GM03348 (cell line): ENCODE measurements around the gene DCST2.
A peak's percentile ranks its signal among the peaks of the same experiment; 100 is the strongest.

ENCODE experiments used
- DNase-seq: peaks from one replicate; pipeline ENCODE4 v3.0.0; 2012; ENCODE audit warnings: low spot score

The DCST2 gene

GRCh38 chr1:155049651-155050559 lies 16.3 kb upstream of the DCST2 start:
- no peak for DNase-seq

- no peak for DNase-seq
Measured at GRCh38 chr1:155048449-155049334, 15.1 kb upstream of the DCST2 start.

- peak; percentile 91 for DNase-seq
Measured at GRCh38 chr1:155044812-155045657, 11.5 kb upstream of the DCST2 start.

- DNase-seq, result no peak
Measured at GRCh38 chr1:155044365-155044764, 10.8 kb upstream of the DCST2 start.

- no peak for DNase-seq
Measured at GRCh38 chr1:155043793-155044192, 10.2 kb upstream of the DCST2 start.

- DNase-seq, result no peak
Measured at GRCh38 chr1:155043301-155043702, 9.7 kb upstream of the DCST2 start.

- no peak for DNase-seq
Measured at GRCh38 chr1:155042789-155043188, 9.2 kb upstream of the DCST2 start.

- no peak for DNase-seq
Measured at GRCh38 chr1:155040358-155041093, 6.9 kb upstream of the DCST2 start.

GRCh38 chr1:155039308-155039669 lies 5.7 kb upstream of the DCST2 start:
- DNase-seq, result no peak

GRCh38 chr1:155038602-155039307 lies 5.2 kb upstream of the DCST2 start:
- no peak for DNase-seq

- no peak for DNase-seq
Measured at GRCh38 chr1:155037851-155038441, 4.4 kb upstream of the DCST2 start.

GRCh38 chr1:155037043-155037442 lies 3.5 kb upstream of the DCST2 start:
- DNase-seq, result no peak

GRCh38 chr1:155035936-155036335 lies 2.4 kb upstream of the DCST2 start:
- DNase-seq, result no peak

GRCh38 chr1:155034318-155035208 lies 982 bp upstream of the DCST2 start:
- DNase-seq, result no peak

GRCh38 chr1:155032886-155033285 lies 695 bp downstream of the DCST2 start:
- no peak for DNase-seq

- no peak for DNase-seq
Measured at GRCh38 chr1:155030899-155031298, 2.7 kb downstream of the DCST2 start.

GRCh38 chr1:155030243-155030795 lies 3.3 kb downstream of the DCST2 start:
- DNase-seq, result no peak

GRCh38 chr1:155029513-155030242 lies 3.9 kb downstream of the DCST2 start:
- no peak for DNase-seq
